C4-2B (cell line): ENCODE measurements around the gene MPC1L.

ENCODE experiments used
- ZFX ChIP-seq: fragments of 450-650 bp; IDR thresholded peaks from 2 replicates; pipeline ENCODE4 v1.6.1; 2017
- TF ChIP-seq, protein P1 (sequence below): fragments of 450-650 bp; conservative IDR thresholded peaks from 2 replicates; pipeline ENCODE4 v1.5.1; 2017; ENCODE audit warnings: mild to moderate bottlenecking

DNA sequence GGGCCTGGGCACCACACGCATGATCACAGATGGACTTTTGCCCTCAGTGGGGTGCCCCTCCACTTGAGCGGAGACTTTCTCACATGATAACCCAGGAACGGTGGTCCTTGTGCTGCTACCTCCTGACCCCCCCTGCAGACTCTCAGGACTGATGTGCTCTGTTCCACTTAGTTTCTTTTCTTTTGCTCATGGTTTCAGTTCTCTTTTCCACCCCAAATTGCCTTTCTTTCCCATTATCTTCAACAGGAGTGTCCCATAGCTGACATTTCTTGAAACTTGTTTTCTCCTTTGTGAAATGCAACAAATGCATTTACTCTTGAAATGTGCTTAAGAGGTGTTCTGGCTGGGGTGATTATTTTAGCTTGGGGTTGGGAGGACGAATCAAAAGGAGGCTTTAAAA, 9.0 kb downstream of the MPC1L start:
- no peak for TF ChIP-seq ZFX
- TF ChIP-seq, protein P1, sequence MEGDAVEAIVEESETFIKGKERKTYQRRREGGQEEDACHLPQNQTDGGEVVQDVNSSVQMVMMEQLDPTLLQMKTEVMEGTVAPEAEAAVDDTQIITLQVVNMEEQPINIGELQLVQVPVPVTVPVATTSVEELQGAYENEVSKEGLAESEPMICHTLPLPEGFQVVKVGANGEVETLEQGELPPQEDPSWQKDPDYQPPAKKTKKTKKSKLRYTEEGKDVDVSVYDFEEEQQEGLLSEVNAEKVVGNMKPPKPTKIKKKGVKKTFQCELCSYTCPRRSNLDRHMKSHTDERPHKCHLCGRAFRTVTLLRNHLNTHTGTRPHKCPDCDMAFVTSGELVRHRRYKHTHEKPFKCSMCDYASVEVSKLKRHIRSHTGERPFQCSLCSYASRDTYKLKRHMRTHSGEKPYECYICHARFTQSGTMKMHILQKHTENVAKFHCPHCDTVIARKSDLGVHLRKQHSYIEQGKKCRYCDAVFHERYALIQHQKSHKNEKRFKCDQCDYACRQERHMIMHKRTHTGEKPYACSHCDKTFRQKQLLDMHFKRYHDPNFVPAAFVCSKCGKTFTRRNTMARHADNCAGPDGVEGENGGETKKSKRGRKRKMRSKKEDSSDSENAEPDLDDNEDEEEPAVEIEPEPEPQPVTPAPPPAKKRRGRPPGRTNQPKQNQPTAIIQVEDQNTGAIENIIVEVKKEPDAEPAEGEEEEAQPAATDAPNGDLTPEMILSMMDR: no peak
